Adipocyte (in vitro differentiated cells): ENCODE results near the gene ESPNL.
A peak's percentile ranks its signal among the peaks of the same experiment; 100 is the strongest.

ENCODE experiments used
- DNase-seq: peaks from one replicate; pipeline ENCODE4 v3.0.0-alpha.2; 2015; ENCODE audit warnings: low read depth
- H3K27me3 ChIP-seq: replicated peaks from 2 replicates; pipeline ENCODE4 v1.7.0; 2013; ENCODE audit warnings: mild to moderate bottlenecking, low read length, moderate library complexity; ENCODE audit not compliant: control insufficient read depth, insufficient read depth
- H3K36me3 ChIP-seq: 2 replicates; pipeline ENCODE4 v1.7.0; 2013; ENCODE audit warnings: low read length, mild to moderate bottlenecking, moderate library complexity; ENCODE audit not compliant: control insufficient read depth, insufficient read depth, severe bottlenecking
- H3K4me1 ChIP-seq: 2 replicates; pipeline ENCODE4 v1.7.0; 2013; ENCODE audit warnings: mild to moderate bottlenecking, low read length, moderate library complexity; ENCODE audit not compliant: control insufficient read depth, insufficient read depth
- H3K4me3 ChIP-seq: 2 replicates; pipeline ENCODE4 v1.7.0; 2013; ENCODE audit warnings: mild to moderate bottlenecking, low read length, moderate library complexity
- H3K9ac ChIP-seq: 2 replicates; pipeline ENCODE4 v1.7.0; 2013; ENCODE audit warnings: mild to moderate bottlenecking, low read length, moderate library complexity
- H3K9me3 ChIP-seq: 2 replicates; pipeline ENCODE4 v1.7.0; 2013; ENCODE audit warnings: mild to moderate bottlenecking, low read length, moderate library complexity; ENCODE audit not compliant: control insufficient read depth

The ESPNL gene

DNA sequence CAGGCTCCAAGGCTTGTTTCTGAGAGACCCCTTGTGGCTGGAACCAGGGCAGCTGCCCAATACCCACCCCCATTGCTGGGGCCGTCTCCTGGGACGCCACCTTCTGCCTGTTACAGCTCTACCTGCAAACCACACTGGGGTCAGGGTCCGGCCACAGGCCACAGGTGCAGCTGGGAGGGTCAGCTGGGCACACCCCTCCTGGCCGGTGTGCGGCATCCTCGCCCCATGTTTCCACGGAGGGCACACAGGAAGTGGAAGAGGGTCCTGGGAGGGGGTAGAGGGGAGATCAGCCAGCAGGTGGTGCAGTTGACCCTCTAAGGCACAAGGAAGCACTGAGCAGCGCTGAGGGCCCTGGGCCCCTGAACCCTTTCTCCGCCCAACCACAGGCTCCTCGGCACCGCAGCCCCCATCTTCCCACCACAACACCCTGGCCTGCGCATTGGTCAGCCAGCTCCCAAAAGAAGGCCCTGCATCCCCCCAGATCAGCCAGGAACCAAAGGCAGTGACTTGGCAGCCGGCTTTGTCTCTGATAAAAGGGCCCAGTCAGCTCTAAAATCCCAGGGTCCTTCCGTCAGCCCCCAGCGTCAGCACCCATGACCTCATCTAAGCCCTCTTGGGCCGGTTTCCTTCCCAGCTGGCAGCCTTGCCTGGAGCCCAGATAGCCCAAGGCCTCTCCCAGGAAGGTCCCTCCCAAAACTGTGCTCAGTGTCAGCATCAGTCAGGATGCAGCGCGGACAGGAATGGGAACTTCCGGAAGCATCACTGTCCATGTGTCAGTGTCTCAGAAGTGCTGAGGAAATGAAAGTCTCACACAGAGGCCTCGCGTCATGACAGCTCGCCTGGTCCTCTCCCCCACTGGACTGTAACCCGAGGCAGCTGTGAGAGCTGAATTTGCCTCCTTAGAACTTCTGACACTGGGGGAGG, 60.3 kb downstream of the ESPNL start:
- Histone ChIP-seq H3K36me3 (no peaks in the 10 kb centered on the region), H3K9me3 (no peaks in the 10 kb centered on the region), H3K4me3 (no peak overlapping the region), H3K27me3 (no peaks in the 10 kb centered on the region), H3K9ac (peak overlapping the region; percentile 64), H3K4me1 (peaks cover 9% of the 10 kb centered on the region)
- DNase-seq: no peak

DNA sequence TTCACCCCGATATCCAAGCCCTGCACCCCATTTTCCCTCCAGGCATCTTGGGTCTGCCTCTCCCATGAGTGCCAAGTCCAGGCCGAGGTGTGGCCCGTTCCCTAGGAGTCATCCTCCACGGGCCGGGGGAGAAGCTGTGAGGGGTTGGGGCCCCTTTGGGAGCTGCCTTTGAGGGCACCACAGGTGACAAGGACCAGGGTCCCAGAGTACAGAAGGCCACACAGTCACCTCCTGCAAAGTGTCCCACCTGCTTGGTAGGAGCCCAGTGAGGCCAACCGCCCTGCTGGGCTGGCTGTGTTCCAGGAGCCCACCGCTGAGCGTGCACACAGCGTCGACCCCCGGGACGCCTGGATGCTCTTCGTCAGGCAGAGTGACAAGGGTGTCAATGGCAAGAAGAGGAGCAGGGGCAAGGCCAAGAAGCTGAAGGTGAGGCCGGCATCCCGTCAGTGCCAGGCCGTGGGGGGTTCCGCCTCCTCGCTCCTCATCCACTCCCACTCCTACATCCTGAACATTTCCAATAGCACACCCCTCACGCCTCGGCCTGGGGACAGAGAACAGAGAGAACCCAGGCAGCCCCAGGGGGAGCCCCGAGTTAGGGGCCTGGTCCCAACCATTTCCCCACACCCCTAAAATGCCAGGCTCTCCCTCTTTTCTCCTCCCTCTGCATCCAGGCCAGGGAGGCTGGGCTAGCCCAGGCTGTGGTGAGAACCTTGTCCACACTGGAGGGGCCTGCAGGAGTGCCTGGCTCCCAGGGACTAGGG, 61.3 kb downstream of the ESPNL start:
- Histone ChIP-seq H3K36me3 (no peaks in the 10 kb centered on the region), H3K9me3 (no peaks in the 10 kb centered on the region), H3K27me3 (no peaks in the 10 kb centered on the region), H3K4me1 (peaks cover 9% of the 10 kb centered on the region), H3K9ac (no peak overlapping the region), H3K4me3 (no peak overlapping the region)
- DNase-seq: no peak

DNA sequence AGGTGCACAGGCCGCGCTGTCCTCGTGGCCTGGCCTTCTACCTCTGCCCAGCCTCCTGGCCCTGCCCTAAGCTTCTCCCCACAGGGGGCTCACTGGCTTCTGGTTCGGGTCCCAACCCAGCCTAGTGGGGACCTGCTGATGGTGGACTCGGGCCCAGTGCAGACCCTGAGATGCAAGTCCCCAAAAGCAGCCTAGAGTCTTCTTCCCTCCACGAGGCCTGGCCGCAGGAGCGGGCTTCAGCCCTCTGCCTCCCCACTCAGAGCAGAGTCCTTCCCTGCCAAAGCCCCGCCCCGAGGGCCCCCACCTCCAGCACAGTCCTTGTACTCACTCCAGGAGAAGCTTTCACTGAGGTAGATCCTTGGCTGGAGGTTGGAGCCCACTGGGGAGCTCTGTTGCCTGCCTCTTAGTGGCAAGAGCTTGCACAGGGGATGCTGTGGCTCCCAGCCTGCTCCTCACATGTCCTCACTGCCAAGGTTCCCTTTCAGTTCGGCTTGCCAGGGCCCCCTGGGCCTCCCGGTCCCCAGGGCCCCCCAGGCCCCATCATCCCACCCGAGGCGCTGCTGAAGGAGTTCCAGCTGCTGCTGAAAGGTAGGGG, 62.2 kb downstream of the ESPNL start:
- H3K4me3 ChIP-seq: no peak overlapping the region
- H3K36me3 ChIP-seq: no peaks in the 10 kb centered on the region
- peaks cover 12% of the 10 kb centered on the region for H3K4me1 ChIP-seq
- no peak for DNase-seq
- no peak overlapping the region for H3K9ac ChIP-seq
- H3K9me3 ChIP-seq: no peaks in the 10 kb centered on the region
- no peaks in the 10 kb centered on the region for H3K27me3 ChIP-seq

DNA sequence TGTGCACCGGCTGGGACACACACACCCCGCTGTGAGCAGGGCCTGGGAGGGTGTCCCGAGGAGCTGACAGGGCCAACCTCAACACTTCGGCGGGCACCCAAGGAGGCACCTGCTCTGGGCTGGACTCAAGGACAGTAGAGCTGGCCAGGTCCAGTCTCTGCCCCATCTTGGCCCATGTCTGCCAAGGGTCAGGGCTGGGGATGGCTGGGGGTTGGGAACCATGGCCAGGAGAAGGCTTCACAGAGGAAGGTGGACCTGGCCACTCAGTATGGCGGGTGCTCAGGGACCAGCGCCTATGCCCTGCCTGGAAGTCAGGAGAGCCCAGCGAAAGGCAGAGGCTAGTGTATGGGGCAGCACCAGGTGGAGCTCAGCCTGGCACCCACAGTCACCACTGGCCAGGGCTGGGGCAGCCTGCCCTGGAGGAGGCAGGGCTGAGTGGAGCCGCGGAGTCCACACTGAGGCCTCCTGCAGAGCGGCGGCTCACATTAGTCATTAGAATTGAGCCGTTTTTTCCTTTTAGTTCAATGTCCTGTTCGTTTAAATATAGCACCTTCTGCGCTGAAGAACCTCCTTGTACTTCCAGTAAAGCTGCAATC, 62.8 kb downstream of the ESPNL start:
- peak overlapping the region; percentile 54 for H3K4me3 ChIP-seq
- DNase-seq: no peak
- H3K36me3 ChIP-seq: peaks cover 4% of the 10 kb centered on the region
- peaks cover 18% of the 10 kb centered on the region for H3K4me1 ChIP-seq
- H3K9ac ChIP-seq: peak overlapping the region; percentile 39
- H3K27me3 ChIP-seq: no peaks in the 10 kb centered on the region
- no peaks in the 10 kb centered on the region for H3K9me3 ChIP-seq

DNA sequence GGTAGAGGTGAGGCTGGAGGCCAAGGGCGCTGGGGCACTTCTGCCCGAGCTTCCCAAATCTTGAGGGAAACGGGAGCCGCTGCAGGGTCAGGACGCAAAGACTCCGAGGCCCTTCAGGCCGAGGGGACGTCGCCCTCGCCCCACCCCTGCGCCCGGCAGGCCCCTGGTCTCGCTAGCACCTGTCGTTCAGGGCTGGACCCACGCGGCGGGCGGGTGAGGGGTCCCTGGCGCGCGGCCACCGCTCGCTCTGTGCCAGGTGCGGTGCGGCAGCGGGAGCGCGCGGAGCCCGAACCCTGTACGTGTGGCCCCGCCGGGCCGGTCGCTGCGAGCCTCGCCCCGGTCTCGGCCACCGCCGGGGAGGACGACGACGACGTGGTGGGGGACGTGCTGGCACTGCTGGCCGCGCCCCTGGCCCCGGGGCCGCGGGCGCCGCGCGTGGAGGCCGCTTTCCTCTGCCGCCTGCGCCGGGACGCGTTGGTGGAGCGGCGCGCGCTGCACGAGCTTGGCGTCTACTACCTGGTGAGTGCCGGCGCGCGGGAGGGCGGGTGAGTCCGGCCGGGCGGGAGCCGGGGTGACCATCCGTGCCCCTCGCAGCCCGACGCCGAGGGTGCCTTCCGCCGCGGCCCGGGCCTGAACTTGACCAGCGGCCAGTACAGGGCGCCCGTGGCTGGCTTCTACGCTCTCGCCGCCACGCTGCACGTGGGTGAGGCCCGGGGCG, 63.5 kb downstream of the ESPNL start:
- Histone ChIP-seq H3K4me3 (peak overlapping the region; percentile 54), H3K27me3 (no peaks in the 10 kb centered on the region), H3K9ac (peak overlapping the region; percentile 39), H3K4me1 (peaks cover 25% of the 10 kb centered on the region), H3K9me3 (no peaks in the 10 kb centered on the region), H3K36me3 (peaks cover 4% of the 10 kb centered on the region)
- no peak for DNase-seq

DNA sequence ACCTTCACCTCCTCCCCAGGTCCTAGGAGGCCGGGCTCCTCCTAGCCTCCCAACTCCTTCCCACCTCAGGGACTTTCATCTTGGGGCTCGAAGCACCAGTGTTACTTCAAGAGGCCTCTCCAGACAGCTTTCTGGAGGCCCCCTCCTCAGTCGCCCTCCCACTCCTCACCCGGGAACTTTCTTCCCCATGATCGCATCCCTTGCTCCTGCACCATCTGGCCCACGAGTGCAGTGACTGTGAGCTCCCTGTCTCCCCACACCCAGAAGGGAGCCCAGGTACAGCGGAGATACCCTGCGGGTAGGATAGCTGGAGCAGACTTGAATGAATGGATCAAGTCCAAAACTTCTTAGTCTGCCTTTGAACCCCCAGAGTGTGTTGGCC, 64.8 kb downstream of the ESPNL start:
- Histone ChIP-seq H3K27me3 (no peaks in the 10 kb centered on the region), H3K9ac (no peak overlapping the region), H3K4me1 (peaks cover 34% of the 10 kb centered on the region), H3K9me3 (no peaks in the 10 kb centered on the region), H3K4me3 (no peak overlapping the region), H3K36me3 (peaks cover 4% of the 10 kb centered on the region)
- no peak for DNase-seq

DNA sequence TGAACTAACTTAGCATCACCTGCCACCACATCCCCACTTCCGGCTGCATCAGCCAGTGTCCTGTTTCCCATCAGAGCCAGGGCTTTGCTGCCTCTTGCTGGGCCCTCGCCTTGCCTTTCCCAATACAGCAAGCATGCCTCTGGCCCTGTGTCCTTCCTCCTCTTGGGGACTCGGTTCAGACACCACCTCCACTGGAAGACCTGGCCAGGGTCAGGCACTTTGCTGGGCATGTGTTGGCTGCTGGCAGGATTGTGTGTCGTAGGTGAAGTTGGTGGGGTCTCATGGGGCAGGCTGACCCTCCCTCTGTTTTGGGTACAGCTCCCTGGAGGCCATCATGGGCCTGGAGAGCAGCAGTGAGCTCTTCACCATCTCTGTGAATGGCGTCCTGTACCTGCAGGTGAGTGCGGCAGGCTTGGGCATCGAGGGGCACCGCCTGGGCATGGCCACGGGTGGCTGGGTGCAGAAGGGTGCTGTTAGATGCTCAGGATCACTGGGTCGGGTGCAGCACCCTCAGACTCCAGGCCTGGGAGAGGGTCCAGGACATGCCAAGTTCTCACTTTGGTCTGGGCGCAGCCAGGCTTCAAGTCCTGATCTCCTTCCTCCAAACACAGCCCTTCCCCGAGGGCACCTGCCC, 65.3 kb downstream of the ESPNL start:
- Histone ChIP-seq H3K4me1 (peaks cover 40% of the 10 kb centered on the region), H3K9ac (no peak overlapping the region), H3K9me3 (no peaks in the 10 kb centered on the region), H3K36me3 (peaks cover 6% of the 10 kb centered on the region), H3K27me3 (no peaks in the 10 kb centered on the region), H3K4me3 (no peak overlapping the region)
- no peak for DNase-seq

DNA sequence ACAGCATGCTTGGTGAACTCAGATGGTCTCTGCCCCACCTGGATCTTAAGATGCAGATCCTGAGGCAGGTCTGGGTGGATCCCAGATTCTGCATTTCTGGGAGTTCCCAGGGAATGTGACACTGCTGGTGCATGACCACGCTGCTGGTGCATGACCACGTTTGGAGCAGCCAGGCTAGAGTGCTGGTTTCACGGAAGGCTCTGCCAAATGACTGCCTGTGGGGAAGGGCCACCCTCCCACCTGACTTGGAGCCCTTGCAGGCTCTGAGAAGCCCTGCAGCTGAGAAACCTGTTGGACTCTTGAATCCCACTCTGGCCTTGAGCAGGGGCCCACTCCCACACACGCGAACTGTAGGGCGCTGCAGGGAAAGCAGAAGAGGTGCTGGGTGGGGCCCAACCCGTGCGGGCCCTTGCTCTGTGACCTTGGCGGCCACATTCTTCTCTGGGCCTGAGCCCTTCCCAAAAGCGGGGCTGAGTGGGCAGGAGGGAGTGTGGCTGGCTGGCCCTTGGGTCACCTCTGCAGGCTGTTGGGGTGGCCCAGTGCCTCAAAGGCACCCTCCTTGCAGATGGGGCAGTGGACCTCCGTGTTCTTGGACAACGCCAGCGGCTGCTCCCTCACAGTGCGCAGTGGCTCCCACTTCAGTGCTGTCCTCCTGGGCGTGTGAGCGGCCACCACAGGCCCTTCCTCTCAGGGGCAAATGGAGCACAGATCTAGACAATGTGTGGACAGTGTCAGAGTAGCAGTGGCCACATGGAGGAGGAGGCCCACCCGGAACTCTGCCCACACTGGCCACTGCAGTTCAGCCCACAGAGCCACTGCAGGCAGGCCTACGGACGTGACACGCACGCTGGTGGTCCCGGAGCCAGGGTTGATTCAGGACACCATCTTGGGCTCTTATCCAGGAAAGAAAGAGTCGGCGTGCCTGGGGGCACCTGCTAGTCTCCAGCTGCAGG, 66.5 kb downstream of the ESPNL start:
- Histone ChIP-seq H3K4me3 (no peak overlapping the region), H3K9me3 (no peaks in the 10 kb centered on the region), H3K36me3 (peaks cover 14% of the 10 kb centered on the region), H3K9ac (no peak overlapping the region), H3K4me1 (peaks cover 52% of the 10 kb centered on the region), H3K27me3 (no peaks in the 10 kb centered on the region)
- no peak for DNase-seq

DNA sequence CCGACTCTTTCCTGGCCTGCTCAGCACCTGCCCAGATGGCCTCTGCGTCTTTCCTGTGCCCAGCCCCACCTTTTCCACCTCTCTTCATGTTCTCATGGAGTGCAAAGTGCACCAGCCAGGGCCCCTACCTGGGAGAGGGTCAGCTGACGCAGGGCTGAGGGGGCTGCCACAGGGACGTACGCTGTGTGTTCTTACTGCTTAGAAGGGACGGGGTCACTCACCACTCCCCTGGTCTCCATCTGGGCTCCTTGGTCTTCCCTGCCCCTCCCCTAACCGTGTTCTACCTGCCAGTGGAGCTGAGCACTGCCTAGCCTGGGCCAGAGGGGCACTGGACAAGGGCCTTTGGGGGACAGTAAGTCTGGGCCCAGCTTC, 67.2 kb downstream of the ESPNL start:
- Histone ChIP-seq H3K4me1 (peaks cover 54% of the 10 kb centered on the region), H3K9ac (no peak overlapping the region), H3K27me3 (no peaks in the 10 kb centered on the region), H3K36me3 (peaks cover 21% of the 10 kb centered on the region), H3K4me3 (no peak overlapping the region), H3K9me3 (no peaks in the 10 kb centered on the region)
- DNase-seq: no peak

DNA sequence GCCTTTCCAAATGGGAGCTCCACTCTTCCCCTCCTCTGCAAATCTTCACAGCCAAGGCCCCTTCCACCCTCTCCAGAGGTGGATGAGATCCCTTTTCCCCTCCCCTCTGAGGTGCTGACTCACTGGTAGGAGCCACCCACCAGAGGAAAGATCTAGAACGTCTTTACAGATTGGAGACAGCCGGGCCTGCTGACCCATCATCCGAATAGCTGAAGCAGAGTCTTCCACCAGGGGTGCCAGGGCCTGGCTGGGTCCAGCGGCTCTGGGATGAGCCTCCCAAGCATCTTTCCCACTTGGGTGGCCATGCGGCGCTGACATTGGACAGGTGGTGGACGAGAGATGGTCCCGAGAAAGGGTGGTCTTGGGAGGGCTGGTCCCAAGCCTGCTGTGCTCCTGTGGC, 67.6 kb downstream of the ESPNL start:
- H3K36me3 ChIP-seq: peaks cover 25% of the 10 kb centered on the region
- H3K27me3 ChIP-seq: no peaks in the 10 kb centered on the region
- no peak overlapping the region for H3K9ac ChIP-seq
- H3K9me3 ChIP-seq: no peaks in the 10 kb centered on the region
- peaks cover 54% of the 10 kb centered on the region for H3K4me1 ChIP-seq
- no peak for DNase-seq
- no peak overlapping the region for H3K4me3 ChIP-seq
